Measurements from ENCODE around the gene CDH13.

- no peak for TF ChIP-seq CTCF (IDR thresholded peaks at IDR 0.05)
- TF ChIP-seq ZFX (IDR thresholded peaks at IDR 0.05; ENCODE audit: borderline replicate concordance) = no peak
These were observed 396.9 kb downstream of the CDH13 start for GRCh38 chr16:83023640-83024039.
